GM19328 (cell line): ENCODE measurements around the gene PLEKHA6.

Experiments
- ATAC-seq: cut with Tn5 transposase; IDR thresholded peaks from one replicate; pipeline ENCODE4 v1.9.1; 2021; ENCODE audit warnings: mild to moderate bottlenecking, moderate library complexity; ENCODE audit not compliant: unreplicated experiment

PLEKHA6 gene

DNA sequence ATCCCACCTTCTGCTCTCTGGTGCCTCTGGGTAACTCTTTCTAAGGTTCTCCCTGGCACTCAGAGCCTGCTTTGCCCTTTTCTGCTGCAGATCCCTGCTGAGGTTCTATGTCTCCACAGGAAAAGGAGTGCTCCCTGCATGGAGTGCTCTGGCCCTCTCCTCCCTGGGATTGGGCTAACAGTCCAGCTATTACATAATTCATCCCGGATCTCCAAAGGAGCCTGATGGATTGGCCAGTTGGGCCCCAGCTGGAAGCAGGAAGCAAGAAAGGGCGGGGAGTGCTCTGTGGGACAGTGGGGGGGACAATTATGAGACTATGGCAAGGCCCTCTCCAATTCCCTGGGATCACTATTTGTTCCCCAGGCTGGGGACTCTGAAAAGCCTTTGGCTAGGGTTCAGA, 94.1 kb downstream of the PLEKHA6 start:
- ATAC-seq, result no peak

DNA sequence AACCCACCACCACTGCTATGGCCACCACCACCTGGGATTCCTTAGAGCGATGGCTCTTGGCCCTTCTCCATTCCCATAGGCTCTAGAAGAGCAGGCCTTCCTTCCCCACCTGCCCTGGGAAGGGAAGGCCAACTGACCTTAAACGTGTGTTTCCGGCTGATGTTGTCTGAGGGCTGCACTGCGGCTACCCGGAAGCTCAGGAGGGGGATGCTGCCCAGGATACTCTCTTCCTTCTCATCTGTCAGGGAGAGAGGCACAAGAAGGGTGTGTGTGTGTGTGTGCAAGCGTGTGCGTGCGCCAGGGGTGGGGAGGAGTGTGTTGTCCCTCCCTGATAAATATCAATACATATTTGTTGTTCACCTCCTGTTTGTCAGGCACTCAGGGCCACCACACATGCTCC, 94.9 kb downstream of the PLEKHA6 start:
- no peak for ATAC-seq

DNA sequence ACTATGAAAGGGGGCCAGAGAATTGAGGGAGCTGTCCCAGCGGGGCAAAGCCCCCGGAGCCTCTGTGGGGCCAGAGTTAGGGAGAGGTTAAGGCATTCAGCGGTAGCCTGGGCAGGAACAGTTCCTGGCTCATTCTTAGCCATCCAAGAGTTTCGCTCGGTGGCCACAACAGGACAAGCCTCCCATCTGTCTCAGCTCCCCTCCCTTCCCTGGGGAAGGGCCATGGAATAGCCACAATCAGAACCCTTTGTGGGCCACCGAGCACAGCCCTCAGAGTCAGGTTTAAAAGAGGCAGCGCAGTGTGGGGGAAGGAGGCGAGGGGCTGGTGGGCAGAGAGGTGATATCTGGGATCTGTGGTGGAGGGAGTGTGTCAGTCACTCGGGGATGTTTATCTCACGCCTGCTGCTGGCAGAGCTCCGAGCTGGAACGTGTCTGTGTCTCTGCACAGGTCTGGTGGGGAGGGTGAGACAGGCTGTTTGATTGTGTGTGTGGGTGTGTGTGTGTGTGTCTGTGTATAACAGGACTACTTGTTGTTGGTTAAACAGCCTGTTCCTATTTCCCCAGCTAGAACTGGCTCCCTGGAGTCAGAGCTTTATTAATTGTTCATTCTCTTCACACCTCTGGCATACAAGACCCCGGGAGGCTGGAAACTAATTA, 96.3 kb downstream of the PLEKHA6 start:
- ATAC-seq, result no peak

DNA sequence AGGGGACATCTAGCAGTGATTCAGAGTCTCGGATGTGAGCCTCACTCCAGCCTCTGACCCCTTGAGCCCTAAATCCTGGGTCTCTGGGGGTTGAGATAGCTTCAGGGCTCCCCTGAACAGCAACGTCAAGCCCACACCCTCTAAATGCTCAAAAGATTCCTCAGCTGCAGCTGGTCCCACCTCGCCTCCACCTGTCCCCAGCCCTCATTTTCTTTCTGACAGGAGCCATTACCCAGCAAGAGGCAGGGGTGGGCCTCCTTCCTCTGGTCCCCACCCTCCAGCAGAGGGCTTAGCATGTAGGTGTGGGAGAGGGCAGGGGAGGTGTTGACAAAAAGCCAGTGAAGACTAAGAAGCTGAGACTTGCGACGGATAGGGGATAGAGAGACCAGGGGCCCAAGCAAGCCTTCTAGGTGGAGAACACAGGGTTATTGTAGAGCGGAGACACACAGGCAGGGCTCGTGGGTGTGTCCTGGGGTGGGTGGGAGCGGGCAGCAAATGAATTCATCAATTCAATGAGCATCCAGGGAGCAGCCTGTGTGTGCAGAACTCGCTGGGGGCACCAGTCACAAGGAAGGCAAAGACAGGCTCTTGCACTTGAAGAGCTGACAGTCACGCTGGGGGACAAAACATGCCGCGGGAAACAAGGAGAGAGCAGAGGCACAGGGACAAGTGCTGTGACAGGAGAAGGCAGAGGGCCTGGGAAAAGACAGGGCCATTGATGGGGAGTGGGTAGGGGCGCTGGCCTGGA, 97.0 kb downstream of the PLEKHA6 start:
- no peak for ATAC-seq

DNA sequence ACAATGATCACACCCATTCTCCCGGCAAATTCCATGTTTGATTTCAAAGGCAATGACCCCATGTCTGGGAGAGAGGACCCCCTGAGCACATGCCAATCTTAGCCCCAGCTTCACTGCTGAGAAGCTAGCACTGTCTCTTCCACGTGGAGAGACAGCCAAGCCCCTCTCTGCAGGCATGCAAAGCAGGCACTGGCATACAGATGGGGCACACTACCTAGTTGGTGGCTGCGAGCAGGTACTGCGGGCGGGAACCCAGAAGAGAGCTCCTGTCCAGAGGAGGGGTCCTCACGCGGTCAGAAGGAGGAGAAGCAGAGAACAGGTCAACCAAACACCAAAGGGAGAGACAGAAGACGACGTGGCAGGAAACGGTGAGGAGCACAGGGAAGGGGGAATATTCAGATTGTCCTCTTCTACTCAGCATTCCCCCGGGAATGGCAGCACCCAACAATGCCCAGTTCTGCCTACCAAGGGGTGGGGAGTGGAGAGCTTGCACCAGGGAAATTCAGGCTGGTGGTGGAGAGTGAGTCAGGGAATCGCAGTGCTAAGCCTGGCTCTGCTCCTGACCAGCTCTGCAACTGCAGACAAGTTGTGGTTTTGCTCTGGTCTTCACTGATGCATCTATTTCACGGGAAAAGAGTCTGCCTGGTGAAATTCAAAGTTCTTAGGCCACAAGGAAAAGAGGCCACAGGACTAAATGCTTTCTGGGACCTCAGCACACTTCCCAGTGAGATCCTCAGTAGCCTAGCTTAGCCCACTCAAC, 97.8 kb downstream of the PLEKHA6 start:
- no peak for ATAC-seq

DNA sequence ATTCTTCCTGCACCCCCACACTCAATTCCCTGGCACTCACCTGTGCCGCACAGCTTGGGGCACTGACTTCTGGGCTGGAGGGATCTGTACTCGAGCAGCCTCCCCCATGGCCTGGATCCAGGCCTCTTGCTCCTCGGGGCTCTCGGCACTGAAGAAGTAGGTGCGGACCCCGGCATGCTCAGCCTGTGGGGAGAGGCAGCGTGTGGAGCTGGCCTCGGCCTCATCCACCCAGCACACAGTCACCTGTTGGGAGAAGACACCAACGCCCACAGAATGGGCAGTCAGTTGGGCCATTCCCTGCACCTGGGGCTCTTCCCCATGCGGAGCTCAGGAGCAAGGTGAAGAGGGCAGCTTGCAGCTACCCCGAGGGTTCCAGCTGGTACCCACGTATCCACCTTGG, 98.5 kb downstream of the PLEKHA6 start:
- ATAC-seq, result no peak

DNA sequence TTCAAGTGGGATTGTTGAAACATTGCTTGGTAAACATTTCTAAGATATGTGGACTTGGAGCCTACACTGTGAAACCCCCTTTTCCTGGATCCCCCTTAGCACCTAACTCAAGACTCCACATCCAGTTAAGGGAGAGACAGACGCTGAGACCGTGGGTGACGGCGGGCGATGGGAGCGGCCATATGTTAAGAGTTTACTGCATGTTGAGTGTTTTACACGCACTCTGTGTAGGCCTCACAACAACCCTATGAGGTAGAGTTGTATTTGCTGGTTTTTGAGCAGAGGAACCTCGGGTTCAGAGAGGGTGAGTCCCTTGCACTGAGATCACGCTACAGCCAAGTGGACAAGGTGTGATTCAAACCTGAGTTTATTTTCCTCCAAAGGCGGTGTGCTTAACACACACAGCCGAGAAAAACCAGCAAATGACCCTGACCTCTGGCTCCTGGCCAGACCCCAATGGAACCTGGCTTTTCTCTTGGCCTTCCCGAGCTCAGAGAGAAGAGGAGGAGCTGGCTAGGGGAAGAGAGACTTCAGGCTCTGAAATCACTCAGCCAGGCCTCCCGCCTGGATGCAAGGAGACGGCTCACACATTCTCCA, 99.0 kb downstream of the PLEKHA6 start:
- no peak for ATAC-seq

DNA sequence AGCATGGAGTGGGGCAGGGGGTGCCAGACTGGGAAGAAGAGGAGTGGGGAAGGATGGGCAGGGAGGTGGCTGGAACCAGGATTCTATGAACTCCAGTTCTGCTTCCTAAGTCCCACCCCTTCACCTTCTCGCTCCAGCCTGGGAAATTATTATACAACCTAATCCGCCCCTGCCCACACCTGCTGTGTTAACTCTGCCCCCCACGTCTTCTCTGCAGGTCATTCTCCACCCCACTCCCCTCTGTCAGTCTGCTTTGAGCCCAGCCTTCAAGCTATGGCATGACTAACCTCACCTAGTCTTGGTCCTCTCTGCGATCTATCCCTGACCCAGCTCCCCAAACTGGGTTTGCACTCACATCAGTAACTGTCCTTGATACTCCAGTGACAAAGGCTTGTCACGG, 99.9 kb downstream of the PLEKHA6 start:
- ATAC-seq, result no peak

DNA sequence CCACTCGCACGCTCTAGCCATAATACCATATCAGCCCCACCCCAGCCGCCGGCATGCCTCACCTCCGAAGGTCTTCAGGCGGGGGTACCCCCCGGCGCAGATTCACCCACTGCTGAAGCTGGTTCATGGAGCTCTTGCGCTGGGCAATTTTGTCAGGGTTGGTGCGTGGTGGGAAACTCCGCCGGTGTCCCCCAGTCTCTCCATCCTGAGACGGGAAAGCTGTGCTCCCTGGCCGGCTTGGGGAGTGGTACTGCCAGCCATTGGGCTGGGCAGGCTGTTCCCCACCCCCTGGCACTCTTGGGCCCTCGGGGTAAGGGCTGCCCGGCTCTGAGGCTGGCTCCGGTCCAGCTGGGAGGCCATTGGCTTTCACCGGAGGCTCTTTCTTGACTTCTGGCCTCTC, 100.5 kb downstream of the PLEKHA6 start:
- ATAC-seq, result no peak

DNA sequence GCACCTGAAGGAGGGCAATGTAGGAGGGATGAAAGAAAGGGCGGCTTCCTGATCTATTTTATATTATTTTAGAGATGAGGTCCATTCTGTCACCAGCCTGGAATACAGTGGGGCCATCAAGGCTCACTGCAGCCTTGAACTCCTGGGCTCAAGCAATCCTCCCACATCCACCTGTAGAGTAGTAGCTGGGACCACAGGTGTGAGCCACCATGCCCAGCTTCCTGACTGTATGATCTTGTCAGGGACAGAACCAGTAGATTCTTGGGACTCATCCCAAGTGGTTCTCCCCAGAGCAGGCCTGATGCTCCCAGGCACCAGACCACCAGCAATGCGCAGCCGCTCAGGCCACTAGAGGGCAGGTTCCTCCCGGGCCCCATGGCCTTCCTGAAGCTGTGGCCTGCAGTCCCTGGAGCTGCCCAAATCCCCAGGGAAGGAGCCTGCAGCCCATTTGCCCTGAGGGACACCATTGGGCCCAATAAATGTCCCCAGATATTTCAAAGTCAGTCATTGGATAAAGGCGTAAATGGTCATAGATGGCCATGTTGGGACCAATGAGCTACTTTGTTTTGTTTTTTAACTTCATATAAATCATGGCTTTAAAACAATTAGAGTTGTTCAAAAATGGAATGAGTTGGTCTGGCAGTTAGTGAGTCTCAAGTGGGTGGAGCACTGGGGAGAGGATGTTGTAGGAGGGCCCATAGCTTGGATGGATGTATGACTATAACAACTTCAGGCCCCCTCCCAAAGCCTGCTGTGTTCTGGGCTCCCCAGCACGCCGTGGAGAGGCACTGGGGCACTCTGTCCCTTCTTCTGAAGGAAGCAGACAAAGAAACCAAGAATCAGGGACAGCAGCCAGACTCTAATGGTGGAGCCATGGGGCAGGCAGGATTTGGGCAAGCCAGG, 101.3 kb downstream of the PLEKHA6 start:
- ATAC-seq, result no peak

DNA sequence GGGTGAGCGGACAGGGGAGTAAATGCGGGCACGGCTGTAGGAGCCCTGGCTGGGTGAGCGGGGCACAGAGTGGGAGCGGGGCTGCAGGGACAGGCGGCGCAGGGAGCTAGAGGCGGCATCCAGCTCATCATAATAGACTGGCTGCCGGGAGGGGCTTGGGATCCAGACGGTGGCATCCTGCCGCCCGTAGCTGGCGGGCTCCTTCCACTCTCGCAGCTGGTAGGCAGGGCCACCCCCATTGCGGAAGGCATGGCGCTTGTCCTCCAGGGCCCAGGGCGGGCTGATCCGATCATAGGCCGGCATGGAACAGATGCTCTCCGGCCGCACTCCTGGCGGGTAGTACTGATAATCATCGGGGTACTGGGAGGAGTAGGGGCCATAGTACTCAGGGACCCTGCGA, 102.3 kb downstream of the PLEKHA6 start:
- ATAC-seq, result no peak

DNA sequence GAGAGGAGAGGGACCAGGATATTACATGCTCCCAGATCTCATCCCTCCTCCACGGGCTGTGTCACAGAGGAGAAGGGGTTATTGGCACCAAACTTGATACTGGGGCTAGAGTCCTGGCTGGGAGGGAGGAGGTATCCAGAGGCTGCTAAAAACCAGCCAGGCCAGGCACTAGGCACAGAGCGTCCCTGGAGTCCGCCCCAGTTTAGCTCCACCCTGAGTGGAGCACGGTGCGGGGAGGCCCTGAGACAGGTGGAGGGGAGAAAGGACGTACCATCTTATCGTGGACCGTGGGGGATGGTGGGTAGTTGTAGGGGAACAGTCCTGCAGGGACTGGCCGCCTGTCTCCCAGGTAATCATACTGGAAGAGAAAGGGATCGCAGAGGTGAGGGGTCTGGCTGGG, 103.2 kb downstream of the PLEKHA6 start:
- ATAC-seq, result no peak

DNA sequence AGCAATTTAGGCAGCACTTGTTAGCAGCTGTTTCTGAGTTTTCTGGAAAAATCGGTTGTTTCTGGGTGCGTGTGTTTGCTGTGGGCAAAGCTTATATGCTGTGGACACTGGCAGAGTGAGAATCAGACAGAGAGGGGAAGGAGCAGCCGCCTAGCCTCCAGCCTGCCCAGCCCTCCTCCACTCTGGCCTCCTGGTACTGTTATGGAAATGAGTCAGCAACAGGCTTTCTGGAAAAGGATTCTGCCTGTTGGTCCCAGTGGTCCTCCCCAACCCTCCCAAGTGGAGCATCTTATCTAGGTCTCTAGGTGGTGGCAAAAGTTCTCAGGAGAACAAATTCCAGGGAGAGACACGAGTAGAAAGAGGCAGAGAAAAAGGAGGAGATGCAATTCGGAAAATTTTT, 103.8 kb downstream of the PLEKHA6 start:
- no peak for ATAC-seq

DNA sequence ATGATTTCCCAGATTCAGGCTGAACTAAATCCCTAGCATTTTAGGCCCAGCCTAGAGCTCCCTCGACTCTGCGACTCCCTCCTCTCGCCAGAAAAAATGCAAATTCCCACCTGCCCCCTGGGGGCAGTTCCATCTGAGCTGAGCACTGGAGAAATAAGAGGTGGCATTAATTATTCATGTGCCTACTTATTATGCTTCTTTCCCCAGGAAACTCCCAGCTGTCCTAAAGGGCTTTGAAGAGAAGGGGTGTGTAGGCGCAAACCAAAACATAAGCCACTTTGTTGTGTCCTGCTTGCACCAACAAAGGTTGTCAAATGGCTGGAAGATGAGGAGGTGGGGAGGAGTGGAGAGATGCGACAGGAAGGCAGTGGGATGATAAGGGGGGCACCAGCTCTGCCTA, 104.5 kb downstream of the PLEKHA6 start:
- ATAC-seq, result no peak

DNA sequence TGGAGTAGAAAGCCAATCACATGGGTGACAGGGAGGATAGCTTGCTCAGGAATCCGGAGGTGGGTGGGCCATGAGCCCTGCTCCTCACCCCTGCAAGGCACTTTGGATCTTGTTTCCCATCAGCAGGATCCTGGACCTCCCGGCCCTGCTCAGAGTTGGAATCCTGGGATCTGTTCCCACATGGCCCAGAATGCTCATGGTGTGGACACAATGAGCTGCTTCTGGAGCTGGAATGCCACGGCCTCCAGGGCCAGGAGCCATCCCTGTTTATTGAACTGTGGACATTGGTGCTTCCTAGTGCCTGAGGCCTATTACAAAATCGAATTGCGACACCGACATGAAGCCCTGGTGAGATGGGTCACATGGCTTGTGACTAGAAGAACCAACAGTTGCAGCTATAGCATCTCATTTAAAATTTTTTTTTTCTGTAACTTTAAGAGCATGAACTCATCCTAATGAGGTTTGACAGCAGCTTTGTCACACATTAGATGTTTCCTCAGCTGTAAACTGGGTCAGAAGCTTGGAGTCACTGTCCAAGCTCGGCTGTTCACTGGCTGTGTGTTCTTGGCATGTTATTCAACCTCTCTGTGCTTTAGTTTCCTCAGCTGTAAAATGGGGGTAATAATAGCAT, 105.6 kb downstream of the PLEKHA6 start:
- no peak for ATAC-seq

DNA sequence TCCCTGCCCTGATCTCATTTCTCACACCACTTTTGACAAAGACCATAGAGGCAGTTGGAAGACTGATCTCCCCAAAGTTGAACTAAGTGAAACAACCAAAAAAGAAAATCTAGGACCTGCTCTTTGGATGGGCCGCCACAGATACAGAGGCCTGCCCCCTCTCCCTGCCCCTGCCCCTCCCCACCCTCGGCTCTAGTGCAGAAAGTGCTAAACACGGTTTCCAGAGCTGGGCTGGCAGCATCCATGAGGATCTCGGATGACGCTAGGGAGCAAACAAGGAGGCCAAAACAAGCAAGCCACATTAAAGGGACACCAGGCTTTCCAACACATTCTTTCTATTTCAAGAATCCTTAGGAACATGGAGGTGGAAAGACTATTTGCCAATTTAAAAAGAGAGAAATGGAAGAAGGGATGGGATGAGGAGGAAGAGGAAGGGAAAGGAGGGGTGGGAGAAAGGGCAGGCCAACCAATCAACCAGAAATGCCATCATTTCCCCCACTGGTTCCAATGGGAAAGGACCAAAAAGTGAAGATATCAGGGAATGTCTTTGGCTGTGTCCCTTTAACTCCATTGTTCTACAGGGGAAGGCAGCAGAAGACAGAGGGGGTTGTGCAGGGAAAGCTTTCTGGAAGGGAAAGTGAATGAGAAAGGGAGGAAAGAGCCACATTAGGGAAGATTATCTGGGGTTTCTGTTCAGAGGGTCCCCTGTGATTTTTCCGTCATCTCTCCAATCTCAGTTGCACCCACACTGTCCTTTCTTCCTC, 107.6 kb downstream of the PLEKHA6 start:
- ATAC-seq, result no peak

DNA sequence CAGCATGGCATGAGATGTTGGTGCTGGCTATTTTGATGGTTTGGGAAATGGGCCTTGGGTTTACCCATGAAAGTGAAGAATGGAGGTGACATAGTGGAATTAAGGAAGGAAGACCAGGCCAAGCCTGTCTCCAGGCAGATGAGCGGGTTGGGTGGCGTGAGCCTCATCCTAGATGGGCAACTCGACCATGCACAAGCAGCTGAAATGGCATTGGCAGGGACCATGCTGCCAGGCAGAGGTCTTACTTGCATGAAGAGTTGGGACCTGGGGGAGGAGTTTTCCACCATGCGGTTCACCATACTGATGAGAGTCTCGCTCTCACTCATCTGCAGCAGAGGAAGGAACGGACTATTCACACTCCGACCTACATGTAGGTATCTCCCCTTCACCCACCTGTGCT, 108.4 kb downstream of the PLEKHA6 start:
- ATAC-seq, result no peak

DNA sequence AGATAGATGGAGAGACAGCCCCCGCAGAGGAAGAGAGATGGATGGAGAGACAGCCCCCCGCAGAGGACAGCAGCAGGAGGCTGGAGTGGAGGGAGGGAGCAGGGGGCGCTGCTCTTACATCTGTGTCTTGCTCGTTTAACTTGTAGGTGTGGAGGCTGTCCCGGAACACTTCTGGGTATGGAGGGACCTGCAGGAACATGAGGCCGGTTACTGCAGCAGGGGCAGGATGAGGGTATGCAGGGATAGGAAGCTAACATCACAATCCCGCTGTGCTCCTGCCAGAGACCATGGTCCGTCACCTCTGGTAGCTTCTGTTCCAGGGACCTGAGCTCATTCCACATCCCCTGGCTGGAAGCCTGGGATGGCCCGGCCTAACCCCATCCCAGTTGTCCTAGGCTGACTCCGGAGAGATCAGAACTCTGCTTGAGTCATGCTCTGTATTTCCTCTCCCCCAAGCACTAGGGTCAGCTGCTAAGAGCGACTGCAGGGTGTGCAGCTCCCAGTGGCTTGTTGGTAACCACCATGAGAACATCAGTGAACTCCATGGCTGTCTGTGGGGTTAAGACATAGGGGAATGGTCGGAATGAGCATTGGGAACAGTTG, 109.2 kb downstream of the PLEKHA6 start:
- ATAC-seq, result no peak
